Measurements from ENCODE around the gene TPRG1. TPM values are rescaled to one million over a fixed set of nuclear protein-coding genes. Genes with fewer than 3 reads are reported as not detected.

Gene TPRG1
- total RNA-seq, 1 donor, result 1.3 TPM

DNA sequence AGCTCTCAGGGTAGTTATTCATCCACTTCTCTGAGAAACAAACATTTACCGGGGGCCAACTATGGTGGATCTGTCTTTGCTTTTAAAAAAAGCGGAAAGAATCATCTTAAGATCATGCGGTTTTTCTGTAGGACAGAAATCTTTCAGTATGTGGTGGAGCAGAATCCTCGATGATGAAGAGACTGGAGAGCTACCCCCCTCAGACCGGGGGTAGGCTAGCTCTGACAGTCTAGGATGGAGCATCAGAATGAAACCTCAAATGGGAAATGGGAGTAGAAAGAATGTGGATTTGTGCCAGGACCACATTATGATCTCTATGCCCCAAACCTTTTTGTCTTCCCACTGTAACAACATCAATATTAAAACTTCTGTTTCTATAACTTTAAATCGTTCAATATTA, 30.3 kb downstream of the TPRG1 start:
- DNase-seq (ENCODE audit: low read depth), result no peak
- H3K4me3 ChIP-seq (ENCODE audit: low read depth, low read length), result no peak overlapping the region
- TF ChIP-seq, protein P1, sequence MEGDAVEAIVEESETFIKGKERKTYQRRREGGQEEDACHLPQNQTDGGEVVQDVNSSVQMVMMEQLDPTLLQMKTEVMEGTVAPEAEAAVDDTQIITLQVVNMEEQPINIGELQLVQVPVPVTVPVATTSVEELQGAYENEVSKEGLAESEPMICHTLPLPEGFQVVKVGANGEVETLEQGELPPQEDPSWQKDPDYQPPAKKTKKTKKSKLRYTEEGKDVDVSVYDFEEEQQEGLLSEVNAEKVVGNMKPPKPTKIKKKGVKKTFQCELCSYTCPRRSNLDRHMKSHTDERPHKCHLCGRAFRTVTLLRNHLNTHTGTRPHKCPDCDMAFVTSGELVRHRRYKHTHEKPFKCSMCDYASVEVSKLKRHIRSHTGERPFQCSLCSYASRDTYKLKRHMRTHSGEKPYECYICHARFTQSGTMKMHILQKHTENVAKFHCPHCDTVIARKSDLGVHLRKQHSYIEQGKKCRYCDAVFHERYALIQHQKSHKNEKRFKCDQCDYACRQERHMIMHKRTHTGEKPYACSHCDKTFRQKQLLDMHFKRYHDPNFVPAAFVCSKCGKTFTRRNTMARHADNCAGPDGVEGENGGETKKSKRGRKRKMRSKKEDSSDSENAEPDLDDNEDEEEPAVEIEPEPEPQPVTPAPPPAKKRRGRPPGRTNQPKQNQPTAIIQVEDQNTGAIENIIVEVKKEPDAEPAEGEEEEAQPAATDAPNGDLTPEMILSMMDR (IDR thresholded peaks at IDR 0.05; ENCODE audit: insufficient read depth, low read depth, low read length), result no peak

DNA sequence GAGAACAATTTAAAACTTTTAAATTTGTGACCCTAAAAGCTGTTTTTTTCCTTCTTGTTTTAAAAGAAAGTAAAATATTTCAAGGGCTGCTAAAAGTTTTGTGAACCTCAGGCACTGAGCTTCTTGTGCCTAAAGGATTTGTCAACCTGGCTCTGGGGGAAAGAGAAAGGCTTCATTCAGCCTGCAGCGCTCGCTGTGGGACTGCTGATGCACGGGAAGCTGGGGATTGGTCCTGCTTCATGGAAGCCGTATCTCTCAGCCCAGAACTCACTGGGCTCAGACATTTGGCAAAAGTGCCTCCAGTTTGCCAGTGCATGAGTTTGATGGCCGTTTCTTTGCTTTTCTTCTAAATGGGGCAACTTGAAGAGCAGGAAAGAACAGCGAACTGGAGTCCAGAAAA, 30.8 kb downstream of the TPRG1 start:
- DNase-seq (ENCODE audit: low read depth), result no peak
- H3K4me3 ChIP-seq (ENCODE audit: low read depth, low read length), result no peak overlapping the region
- TF ChIP-seq, protein P1 (IDR thresholded peaks at IDR 0.05; ENCODE audit: insufficient read depth, low read depth, low read length), result no peak

DNA sequence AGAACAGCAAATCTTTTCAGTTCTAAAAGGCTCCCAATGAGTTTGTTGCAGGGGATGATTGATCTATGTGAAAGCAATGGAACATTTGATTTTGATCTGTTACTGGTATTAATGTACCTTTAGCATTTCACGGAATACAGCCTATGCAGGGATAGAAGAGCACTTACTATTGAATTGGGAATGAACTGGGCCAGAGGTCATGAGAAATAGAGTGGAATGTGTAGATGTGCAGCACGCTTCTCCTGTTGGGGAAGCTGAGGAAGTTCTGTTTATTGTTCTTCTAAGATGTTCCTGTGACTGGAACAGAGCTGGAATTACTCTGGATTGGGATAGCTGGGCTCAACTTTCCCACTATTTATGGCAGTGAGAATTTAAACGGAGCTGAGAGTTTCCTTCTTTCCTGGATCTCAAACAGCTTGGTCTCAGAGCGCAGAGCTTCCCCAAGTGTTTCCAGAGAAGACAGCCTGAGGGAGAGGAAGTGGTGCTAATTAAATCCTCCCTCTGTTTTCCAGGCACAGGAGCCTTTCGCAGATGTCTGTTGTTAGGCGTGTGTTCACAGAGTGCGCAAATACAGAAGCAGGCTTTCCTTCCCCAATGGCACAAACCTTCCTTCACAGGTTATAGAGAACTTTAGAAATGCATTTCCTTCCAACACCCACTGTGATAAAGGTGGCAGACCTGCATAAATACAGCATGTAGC, 32.5 kb downstream of the TPRG1 start:
- no peak for DNase-seq (ENCODE audit: low read depth)
- H3K4me3 ChIP-seq (ENCODE audit: low read depth, low read length), result no peak overlapping the region

DNA sequence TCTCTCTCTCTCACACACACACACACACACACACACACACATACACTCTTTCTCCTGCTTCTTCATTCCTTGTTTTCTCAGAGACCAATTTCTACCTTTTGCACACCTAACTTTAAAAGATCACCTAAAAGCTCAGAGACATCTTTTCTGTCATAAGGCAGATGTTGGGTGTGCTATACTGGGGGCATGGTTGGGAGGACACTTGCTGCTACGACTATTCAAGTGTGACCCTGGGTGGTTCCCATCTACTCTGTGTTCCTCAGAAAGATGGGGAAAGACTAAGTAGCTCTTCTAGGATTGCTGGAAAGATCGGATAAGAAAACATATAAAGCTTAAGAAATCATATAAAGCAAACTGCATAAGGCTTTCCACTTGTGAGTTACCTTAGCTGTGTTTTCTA, 33.2 kb downstream of the TPRG1 start:
- TF ChIP-seq, protein P1 (IDR thresholded peaks at IDR 0.05; ENCODE audit: insufficient read depth, low read depth, low read length), result no peak
- no peak overlapping the region for H3K4me3 ChIP-seq (ENCODE audit: low read depth, low read length)
- DNase-seq (ENCODE audit: low read depth), result no peak

More for the DNA sequence above, 32.5 kb downstream of the TPRG1 start:
- TF ChIP-seq, protein P1 (IDR thresholded peaks at IDR 0.05; ENCODE audit: insufficient read depth, low read depth, low read length), result no peak

DNA sequence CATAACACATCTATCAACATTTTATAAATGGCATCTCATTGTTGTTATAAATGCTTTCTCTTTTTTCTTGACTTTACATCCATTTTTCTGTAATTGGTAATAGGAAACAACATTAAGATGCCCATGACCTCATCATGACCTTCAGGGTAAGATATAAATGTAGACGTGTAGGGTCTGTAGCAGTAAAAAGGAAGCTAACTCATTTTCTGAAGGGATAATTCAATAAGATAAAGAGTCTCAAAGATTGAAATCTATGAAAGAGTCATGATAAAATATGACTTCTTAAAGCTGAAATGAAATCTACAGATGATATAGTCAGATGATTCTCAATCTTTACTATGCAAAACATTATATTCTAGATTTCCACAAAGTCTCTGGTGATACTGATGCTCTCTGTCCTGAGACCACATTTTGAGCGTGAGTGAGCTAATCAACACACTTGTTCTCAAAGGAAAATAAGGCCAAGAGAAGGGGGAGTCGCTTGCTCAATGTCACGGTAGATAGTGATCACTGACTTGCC, 38.5 kb downstream of the TPRG1 start:
- TF ChIP-seq, protein P1 (IDR thresholded peaks at IDR 0.05; ENCODE audit: insufficient read depth, low read depth, low read length), result no peak

DNA sequence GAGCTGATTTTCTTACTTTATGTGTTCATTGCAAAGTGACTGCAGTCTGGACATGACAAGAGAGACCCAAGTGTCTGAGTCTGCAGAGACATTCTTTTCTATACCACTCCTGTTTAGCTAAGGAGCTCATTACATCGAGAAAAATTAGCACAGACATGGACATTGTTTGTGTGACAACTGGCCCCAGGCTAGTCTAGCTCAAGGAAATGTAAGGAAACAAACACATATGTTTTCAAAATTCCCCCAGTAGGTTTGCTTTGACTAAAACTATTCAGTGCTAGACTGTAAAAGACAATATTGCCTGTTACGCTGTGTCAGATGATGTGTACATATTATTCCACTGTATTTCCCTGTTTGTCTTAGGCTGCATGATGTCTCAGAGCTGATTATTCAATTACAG, 40.9 kb downstream of the TPRG1 start:
- no peak for DNase-seq (ENCODE audit: low read depth)
- H3K4me3 ChIP-seq (ENCODE audit: low read depth, low read length), result no peak overlapping the region
- TF ChIP-seq, protein P1 (IDR thresholded peaks at IDR 0.05; ENCODE audit: insufficient read depth, low read depth, low read length), result no peak

More for the DNA sequence above, 38.5 kb downstream of the TPRG1 start:
- no peak overlapping the region for H3K4me3 ChIP-seq (ENCODE audit: low read depth, low read length)
- no peak for DNase-seq (ENCODE audit: low read depth)

Data from fibroblast of villous mesenchyme (primary cell).